HL-60/S4 treated with phorbol 12-myristate 13-acetate at 8.2 ng/mL for 4 days and 3 days (cell line): Measurements from ENCODE around the gene TMEM233.

Experiments
- in situ Hi-C: fragments of 300-500 bp; cut with MboI; formaldehyde crosslinking; loops from 2 replicates; pipeline ENCODE4 v1.15.0; 2022; ENCODE audit warnings: low sequenced_read_pairs

The TMEM233 gene

GRCh38 chr12:119593578-119594398 is at the start of gene TMEM233:
Gene TMEM233, plus strand, starts transcription at chr12:119593774. Its CDS starts 75 bp downstream, at chr12:119593849.
- in situ Hi-C loops = no loop called here

- in situ Hi-C loops = no loop called here
These were observed 48.6 kb upstream of the TMEM233 start for GRCh38 chr12:119544765-119545625.

- in situ Hi-C loops = no loop called here
These were observed 47.2 kb upstream of the TMEM233 start for GRCh38 chr12:119546340-119546739.

- in situ Hi-C loops = no loop called here
These were observed 46.6 kb upstream of the TMEM233 start for GRCh38 chr12:119547001-119547400.

GRCh38 chr12:119556854-119557253 is 36.7 kb upstream of the TMEM233 start:
- in situ Hi-C loops = no loop called here

GRCh38 chr12:119565404-119565803 is 28.2 kb upstream of the TMEM233 start:
- in situ Hi-C loops = no loop called here

GRCh38 chr12:119570771-119571170 is 22.8 kb upstream of the TMEM233 start:
- in situ Hi-C loops = no loop called here

GRCh38 chr12:119573086-119573485 is 20.5 kb upstream of the TMEM233 start:
- in situ Hi-C loops = no loop called here

GRCh38 chr12:119574255-119574654 is 19.3 kb upstream of the TMEM233 start:
- in situ Hi-C loops = no loop called here

- in situ Hi-C loops = no loop called here
These were observed 17.3 kb upstream of the TMEM233 start for GRCh38 chr12:119576118-119576810.

GRCh38 chr12:119576915-119577314 is 16.7 kb upstream of the TMEM233 start:
- in situ Hi-C loops = no loop called here

- in situ Hi-C loops = no loop called here
These were observed 15.5 kb upstream of the TMEM233 start for GRCh38 chr12:119578112-119578511.

GRCh38 chr12:119589097-119589496 is 4.5 kb upstream of the TMEM233 start:
- in situ Hi-C loops = no loop called here

GRCh38 chr12:119589634-119590033 is 3.9 kb upstream of the TMEM233 start:
- in situ Hi-C loops = no loop called here

- in situ Hi-C loops = no loop called here
These were observed 1.3 kb upstream of the TMEM233 start for GRCh38 chr12:119592232-119592631.

- in situ Hi-C loops = no loop called here
These were observed 791 bp downstream of the TMEM233 start for GRCh38 chr12:119594399-119594730.

GRCh38 chr12:119594772-119595445 is 1.3 kb downstream of the TMEM233 start:
- in situ Hi-C loops = no loop called here

GRCh38 chr12:119598159-119598558 is 4.6 kb downstream of the TMEM233 start:
- in situ Hi-C loops = no loop called here

- in situ Hi-C loops = no loop called here
These were observed 8.5 kb downstream of the TMEM233 start for GRCh38 chr12:119601877-119602733.

- in situ Hi-C loops = no loop called here
These were observed 9.1 kb downstream of the TMEM233 start for GRCh38 chr12:119602734-119603094.
